DMS153 treated with DMSO at 0.1 percent for 48 hours (cell line): ENCODE results near the gene DEAF1.
"Not testable (repeated sequence)": the region's sequence is repeated elsewhere in the genome, so short reads cannot be mapped to it uniquely, and the experiment has no call there.

Source experiments
- DNase-seq: peaks from one replicate; lab custom pipeline; 2025; ENCODE audit not compliant: unreplicated experiment; lab: John Stamatoyannopoulos, UW

The DEAF1 gene

DNA sequence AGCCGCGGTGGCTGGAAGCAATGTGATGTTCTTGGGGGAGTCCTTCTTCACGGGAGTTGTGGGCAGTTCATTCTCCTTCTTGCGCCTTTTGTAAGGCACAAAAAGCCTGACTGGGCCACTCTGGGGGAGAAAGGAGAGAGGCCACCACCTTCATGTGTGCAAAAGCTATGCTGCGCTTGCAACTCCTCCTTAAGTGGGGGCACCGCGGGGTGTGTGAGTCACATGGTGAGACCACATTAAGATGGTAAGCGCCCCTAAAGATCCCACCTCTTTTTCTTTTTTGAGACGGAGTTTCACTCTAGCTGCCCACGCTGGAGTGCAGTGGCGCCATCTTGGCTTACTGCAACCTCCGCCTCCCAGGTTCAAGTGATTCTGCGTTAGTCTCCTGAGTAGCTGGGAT is 14.1 kb downstream of the DEAF1 start:
- DNase-seq: no peak

DNA sequence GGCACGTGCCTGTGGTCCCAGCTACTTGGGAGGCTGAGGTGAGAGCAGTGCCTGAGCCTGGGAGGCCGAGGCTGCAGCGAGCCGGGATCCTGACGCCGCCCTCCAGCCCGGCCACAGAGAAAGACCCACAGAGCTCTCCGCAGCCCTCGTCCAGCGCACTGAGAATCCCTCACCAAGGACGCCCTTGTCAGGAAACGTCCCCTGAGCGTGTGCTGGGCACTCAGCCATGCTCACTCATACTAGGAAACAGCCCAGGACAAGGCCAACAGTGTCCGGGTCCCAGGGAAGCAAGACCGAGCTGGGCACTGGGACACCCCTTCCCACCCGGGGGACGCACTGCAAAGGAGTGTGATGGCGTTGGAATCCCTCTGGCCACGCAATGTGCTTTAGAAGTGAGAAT is 14.5 kb downstream of the DEAF1 start:
- no peak for DNase-seq

DNA sequence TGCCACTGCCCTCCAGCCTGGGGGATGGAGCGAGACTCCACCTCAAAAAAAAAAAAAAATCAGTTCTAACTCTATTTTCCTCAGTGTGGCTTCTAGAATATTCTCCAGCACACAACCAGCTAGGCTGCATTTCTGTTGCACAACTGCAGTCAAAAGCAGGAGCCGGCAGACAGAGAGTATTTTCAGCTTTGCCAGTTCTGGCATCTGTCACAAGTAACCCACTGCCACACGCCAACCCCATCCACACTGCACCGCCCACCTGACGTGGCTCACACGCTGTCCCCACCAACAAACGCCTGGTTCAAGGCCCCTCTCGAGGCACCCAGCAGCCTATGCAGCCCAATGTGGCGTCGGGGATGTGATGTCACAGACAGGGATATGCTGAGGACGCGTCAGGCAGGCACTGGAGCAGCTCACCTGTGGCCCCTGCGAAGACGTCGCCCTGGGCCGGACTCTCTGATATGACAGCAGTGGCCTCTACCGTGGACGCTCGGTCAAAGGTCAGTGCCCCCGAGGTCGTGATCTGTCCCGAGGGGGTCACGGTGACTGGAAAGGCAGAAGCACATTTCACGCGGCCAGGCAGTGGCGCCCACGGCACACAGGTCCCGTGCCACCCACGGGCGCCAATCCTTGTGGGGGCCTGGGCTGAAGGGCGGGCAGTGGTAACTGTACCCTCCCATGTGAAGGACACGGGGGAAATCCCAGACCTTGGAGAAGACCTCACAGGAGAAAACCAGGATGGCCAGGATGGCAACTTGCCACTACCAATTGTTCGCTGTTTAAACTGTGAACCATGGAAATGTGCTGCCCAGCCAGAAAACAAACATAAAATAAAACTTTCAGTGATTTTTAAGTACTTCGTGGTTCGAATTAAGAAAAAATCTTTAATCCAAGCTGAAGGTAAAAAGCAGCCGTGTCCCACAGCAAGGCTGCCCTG is 15.5 kb downstream of the DEAF1 start:
- no peak for DNase-seq

DNA sequence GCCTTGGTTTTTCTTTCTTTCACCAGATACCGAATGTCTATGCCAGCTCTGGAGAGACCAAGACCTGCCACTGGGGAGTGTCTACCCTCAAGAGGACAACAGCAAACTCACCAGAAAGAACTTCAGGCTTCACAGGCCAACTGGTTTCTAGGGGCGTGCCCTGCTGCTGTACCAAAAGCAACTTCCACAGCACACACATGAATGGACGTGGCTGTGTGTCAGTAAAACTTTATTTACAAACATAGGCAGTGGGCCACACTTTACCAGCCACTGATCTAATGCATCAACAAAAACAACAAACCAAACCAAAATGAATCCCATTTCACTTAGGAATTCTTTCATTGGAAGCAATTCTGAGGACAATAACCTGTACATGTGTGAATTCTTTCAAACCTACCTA is 16.7 kb downstream of the DEAF1 start:
- no peak for DNase-seq

DNA sequence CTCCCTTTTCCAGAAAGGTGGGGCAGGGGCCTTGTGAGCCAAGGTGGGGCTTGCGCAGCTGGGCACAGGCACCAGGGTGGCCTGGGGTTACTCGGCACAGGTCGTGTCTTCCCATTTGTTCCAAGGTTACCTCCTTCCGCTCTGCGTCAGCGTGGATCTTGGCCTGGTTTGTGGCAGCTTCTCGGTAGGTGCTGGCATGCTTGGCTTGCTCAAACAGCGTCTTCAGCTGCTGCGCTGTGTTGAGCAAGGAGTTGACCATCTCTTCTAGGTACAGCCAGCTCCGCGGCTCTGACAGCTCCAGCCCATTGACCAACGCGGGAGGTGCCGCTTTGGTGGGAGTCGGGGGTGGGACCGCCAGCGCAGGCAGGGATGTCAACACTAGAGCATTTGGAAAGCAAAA is 20.6 kb downstream of the DEAF1 start:
- DNase-seq: no peak

DNA sequence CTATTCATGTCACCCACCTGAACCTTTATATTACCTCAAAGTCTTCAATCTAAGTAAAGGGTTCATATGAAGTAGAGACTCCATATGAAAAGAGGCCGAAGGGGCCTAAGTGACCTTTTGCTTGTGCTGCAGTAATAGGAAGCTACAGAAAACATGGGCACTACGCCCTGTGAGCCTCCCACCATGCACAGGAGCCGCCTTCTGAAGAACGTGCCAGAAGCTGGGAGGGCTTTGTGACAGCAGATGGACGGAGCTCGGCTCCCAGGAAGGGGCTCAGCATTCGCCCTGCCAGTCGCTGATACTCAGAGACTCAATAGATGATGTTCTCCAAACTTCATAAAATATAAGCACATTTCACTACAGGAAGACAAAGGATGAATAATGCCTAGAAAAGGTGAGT is 21.2 kb downstream of the DEAF1 start:
- no peak for DNase-seq

DNA sequence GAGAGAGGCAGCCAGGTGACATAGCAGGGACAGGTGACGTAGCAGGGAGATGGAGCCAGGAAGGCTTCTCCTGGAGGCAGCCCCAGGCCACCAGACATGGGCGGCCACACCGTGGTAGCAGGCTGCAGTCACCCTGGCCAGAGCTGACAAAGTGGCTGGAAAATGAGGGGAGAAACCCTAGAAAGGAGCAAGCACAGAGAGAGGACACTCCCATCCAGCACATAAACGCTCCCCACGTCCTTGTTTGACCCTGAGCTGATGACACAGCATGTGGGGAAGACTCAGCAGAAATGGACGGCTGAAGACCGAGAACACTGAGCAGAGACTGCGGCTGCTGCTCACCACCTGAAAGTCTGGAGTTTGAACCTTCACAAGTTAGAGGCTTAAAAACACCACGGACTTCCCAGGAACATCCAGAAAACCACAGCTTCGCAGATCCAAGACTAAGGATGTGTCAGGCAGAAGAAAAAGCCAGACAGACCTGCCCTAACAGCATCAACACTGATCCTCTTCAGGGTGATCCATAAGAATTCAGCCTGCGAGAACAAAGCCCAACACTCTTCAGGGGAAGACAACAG is 29.2 kb downstream of the DEAF1 start:
- DNase-seq: no peak

DNA sequence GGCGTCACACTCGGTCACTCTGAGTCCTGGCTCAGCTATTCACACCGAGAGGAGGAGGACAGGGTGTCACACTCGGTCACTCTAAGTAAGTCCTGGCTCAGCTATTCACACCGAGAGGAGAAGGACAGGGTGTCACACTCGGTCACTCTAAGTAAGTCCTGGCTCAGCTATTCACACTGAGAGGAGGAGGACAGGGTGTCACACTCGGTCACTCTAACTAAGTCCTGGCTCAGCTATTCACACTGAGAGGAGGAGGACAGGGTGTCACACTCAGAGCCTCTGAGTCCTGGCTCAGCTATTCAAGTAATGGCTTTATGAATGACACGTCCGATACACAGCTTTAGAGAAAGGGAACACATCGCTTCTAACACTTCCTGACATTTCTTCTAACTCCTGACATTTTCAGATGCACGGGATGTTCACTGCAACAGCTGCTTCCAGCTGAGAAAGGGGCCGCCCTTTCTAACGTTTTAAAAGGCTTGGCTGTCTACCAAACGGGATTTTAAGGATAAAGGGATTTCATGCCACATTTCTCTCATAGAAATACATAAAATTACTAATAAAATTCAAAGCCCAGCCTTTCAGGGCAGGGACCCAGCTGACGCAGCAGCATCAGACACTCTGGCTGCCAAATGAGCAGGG is 29.8 kb downstream of the DEAF1 start:
- DNase-seq: no peak

DNA sequence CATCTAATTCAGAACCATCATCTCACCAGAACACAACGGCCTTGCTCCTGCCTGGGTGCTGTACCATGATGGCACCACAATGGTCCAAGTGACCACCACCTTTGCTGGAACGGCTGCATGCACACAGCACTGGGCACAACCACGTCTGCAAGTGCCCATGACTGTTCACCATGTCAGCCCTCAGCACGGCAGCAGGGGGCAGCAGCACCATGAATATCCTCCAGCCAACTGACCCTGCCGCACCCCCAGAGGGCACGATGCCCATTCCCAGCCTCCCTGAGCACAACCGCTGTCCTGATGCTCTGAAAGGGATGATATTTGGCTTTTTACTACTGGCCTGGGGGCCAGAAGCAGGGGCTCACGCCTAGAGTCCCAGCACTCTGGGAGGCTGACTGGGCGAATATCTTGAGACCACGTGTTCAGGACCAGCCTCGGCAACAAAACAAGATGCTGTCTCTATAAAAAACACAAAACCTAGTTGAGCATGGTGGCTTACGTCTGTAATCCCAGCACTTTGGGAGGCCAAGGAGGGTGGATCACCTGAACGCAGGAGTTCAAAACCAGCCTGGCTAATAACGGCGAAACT is 32.2 kb downstream of the DEAF1 start:
- peak; percentile 4 for DNase-seq

DNA sequence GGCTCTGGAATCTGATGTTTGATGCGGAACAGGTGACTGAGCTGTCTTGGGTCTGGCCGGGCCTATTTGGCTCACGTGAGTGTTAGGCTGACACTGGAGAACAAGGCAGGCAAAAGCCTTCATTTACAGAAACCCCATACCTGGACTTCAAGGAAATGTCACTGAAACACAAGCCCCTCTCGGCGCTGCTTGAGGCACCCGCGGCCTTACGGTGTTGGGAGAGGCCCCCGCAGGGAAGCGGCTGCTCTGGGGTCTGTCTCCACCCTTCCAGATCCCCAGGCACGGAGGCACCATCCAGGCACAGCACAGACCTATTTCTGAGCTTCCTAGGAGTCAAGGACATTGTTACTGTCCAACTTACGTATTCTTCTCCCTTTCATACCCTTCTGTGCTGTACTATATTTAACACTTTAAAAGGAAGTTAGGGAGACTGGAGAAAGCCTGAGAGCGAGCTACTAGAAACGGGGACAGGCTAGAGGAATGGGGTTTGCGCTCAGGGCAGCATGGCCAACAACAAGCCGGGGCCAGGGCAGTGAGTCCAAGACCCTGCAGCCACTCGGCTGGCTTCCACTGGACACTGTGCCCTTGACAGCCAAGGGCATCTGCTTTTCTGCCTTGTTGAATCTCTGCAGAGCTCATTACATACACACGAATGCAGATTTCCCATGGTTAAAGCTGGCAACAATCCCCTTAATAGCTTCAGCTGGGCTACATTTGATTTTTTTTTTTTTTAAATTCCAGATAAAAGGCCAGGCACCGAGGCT is 34.2 kb downstream of the DEAF1 start:
- no peak for DNase-seq

DNA sequence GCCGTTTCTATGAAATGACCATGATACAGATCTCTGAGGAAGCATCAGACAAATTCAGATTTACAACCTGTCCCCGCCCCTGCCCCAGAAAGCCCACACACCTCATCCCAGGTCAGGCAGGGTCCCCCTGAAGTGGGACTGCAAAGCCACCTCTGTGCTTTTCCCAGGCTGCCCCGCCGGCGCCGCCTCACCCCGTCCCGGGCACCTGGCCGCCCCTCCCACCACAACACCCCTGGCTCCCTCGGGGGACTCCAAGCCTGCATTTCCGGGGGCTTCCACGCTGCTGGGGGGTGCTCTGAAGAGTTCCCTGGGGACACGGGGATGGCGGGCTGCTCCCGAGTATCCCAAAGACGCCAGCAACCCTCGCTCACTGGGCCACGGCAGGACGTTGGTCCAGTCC is 34.7 kb downstream of the DEAF1 start:
- no peak for DNase-seq

DNA sequence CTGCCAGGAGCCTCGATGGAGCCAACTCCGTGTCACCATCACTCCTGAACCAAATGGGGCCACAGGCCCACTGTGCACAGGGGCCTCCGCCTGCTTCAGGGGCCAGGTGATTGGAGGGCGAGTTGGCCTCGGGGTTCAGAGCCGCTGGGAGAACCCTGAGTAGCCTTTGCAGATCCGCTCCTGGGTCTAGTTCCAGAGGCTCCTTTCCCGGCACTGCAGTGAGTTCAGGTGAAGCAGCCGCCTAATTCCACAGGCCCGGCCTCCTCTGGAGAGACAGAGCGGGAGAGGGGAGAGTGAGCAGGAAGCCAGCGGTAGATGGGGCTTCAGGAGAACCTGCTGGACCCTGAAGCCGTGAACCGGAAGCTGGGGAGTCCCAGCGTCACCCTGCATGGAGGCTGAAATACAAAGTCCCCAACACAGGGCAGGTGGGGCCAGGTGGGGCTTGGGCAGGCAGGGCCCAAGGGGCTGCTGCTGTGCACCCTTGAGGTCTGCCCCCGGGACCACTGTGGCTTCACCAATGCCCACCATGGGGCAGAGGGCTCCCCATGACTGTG is 35.4 kb downstream of the DEAF1 start:
- no peak for DNase-seq

DNA sequence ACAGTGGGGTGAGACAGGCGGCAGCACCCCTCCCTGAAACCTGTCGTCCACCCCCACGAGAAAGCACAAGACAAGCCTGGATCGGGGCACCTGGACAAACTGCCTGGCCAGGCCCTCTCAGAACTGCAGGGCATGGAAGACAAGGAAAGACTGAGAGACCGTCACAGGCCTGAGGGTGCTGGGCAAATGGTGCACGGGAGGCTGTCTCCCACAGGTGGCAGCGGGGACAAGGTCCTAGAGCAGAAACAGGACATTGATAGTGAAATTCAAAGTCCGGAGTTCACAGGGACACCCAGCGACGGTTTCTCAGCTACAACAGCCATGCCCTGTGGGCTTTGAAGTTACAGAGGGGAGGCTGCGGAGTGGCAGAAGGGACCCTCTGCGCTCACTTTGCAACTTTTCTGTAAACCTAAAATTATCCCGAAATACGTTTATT is 37.3 kb downstream of the DEAF1 start:
- DNase-seq: no peak

DNA sequence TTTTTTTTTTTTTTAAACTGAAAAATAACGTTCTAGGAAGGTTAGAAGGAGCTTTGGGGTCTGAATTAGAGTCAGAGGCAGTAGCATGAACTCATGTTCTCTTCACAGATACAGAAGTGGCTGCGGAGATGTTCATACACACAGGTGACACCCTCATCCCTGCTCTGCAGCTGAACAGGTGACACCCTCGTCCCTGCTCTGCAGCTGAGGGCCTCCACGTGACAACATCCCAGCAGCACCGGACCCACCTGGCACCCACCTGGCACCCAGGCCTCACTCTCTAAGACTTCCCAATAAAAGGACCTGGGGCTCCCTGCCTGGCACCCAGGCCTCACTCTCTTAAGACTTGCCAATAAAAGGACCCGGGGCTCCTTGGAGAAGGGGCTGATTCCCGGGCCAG is 38.2 kb downstream of the DEAF1 start:
- no peak for DNase-seq

DNA sequence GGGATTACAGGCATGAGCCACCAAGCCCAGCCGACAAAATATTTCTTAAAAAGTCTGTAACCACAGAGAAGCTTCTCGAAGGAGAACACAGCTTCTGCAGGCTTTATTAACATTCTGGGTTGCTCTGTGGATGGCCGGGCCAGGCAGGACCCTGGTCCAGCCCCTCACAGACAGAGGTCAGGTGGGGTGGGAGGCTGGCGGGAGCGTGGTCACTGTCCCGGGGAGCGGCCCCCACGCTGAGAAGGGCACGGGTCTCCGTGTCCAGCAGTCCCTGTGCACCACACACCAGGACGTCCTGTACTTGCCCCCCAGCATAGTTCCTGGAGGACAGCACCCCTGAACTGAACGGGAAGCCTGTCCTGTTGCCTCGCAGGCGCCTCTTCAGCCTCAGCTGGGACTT is 38.6 kb downstream of the DEAF1 start:
- no peak for DNase-seq

DNA sequence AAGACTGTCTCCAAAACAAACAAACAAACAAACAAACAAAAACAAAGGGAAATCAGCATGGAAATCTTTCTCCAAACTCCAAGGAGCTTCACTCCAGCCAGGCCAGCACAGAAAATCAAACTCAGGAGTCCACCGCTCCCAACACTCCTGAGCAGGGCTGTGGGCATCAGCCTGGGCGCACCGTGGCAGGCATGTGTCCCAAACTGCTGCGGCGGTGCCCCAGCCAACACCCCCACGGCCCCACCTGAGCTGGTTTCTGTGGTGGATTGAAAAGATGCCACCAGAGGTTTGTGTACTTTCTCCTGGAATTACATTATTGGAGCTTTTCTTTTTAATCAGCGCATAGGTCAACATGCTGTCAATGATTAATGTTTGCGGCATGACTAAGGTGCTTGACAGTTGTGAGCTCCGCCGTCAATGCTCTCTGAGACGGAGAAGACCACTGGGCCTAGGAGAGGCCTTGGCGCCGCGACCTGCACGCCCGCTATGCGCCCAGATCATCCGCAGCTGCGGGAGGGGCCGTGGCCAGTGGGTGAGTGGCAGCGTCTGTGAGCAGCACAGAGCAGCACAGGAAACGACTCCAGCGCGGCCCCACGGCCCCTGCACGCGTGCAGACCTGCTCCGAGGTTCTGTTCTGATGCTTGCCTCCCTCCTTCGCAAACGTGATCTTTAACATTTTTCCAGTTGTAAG is 39.8 kb downstream of the DEAF1 start:
- no peak for DNase-seq

DNA sequence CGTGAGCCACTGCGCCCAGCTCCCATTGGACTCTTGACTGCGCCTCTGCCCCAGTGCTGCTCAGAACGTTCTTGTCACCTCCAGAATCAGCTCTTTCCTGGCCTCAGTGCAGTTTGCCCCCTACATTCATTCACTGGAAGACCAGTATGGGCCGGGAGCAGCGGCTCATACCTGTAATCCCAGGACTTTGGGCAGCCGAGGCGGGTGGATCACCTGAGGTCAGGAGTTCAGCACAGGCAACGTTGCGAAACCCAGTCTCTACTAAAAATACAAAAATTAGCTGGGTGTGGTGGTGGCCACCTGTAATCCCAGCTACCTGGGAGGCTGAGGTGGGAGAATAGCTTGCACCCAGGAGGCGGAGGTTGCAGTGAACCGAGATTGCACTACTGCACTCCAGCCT is 40.6 kb downstream of the DEAF1 start:
- not testable (repeated sequence) for DNase-seq

DNA sequence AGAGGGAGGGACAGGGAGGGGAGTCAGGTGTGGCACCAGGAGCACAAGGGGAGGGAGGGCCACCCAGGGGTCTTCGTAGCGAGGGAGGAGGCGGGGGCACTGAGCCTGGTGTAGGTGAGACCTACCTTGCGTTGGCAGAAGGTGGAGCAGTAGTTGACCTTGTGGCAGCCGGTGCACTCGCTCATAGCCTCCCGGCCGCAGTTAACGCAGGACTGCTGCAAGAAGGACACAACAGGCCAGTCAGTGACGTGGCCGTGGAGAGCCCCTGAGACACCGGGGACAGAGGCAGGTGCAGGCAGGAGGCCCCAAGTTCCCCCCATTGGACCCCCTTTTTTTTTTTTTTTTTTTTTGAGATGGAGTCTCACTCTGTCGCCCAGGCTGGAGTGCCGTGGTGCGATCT is 41.2 kb downstream of the DEAF1 start:
- no peak for DNase-seq

DNA sequence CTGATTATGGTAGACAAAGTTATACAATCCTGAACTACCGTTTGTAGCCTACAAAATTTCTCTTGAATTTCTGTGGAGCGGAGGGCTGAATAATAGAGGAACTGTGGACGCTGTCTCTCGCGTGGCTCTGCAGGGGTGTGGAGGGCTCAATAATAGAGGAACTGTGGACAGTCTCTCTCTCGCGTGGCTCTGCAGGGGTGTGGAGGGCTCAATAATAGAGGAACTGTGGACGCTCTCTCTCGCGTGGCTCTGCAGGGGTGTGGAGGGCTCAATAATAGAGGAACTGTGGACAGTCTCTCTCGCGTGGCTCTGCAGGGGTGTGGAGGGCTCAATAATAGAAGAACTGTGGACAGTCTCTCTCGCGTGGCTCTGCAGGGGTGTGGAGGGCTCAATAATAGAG is 41.9 kb downstream of the DEAF1 start:
- DNase-seq: not testable (repeated sequence)

DNA sequence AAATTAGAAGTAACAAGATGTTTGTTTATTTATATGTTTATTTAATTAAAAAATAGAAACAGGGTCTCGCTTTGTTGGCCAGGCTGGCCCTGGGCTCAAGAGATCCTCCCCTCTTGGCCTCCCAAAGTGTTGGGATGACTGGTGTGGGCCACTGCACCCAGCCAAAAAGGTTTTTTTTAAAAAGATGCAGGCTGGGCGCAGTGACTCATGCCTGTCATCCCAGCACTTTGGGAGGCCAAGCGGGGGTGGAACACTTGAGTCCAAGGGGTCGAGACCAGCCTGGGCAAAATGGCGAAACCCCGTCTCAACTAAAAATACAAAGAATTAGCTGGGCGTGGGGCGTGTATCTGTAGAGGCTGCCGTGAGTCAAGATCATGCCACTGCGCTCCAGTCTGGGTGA is 44.5 kb downstream of the DEAF1 start:
- DNase-seq: no peak
